ENCODE results near the gene AACS. TPM values are rescaled to one million over a fixed set of nuclear protein-coding genes. Genes with fewer than 3 reads are reported as not detected.

The AACS gene
- total RNA-seq, 1 experiment from 2014 or later, result 20.1 TPM

- intact Hi-C loops (cut with micrococcal nuclease; ENCODE audit: unreplicated experiment), result no loop called here
- TF ChIP-seq EZH2 (IDR thresholded peaks at IDR 0.05; ENCODE audit: borderline replicate concordance, low read depth, low read length, poor library complexity, severe bottlenecking) (no peak), CTCF (conservative IDR thresholded peaks at IDR 0.05; ENCODE audit: low read depth, low read length) (no peak)
- Histone ChIP-seq H3K4me1 (ENCODE audit: insufficient read depth, low read length, poor library complexity, severe bottlenecking) (no peaks in the 10 kb centered on the region), H3K27me3 (replicated peaks; ENCODE audit: insufficient read depth, low read depth, low read length, poor library complexity) (no peaks in the 10 kb centered on the region), H3K4me3 (ENCODE audit: low read depth, low read length, poor library complexity, severe bottlenecking) (no peak overlapping the region), H3K9me3 (ENCODE audit: low read depth, low read length, poor library complexity, severe bottlenecking) (no peaks in the 10 kb centered on the region), H3K36me3 (ENCODE audit: insufficient read depth, low read length, poor library complexity, severe bottlenecking) (no peaks in the 10 kb centered on the region), H3K27ac (ENCODE audit: low read depth, low read length, poor library complexity, severe bottlenecking) (no peak overlapping the region)
- BruUV-seq (replicated peaks), result no TSS peak
- ChIA-PET POLR2A (ENCODE audit: low non-redundant PET) (no interaction called here), CTCF (no interaction called here)
- DNase-seq (ENCODE audit: low spot score), result no peak
Observed at GRCh38 chr12:125163148-125163547, 97.9 kb downstream of the AACS start.

DNA sequence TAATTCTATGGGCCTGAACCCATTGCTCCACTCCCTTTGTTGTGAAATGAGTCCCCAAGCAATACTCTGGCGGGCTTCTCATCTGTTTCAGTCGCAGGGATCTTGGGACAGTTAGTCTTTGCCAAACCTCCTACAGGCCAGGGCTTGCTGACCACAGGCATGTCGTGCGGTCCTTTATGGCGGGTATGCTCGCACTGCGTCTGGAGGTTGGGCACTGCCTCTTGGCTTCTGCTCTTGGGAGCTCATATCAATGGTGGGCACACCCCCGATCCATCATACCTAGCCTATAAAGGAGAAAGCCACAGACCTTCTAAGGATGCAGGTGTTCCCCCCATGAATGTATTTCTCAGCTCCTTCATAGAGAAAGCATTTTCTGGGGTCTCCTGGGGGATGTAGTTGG lies 99.3 kb downstream of the AACS start:
- Histone ChIP-seq H3K4me3 (ENCODE audit: low read depth, low read length, poor library complexity, severe bottlenecking) (no peak overlapping the region), H3K9me3 (ENCODE audit: low read depth, low read length, poor library complexity, severe bottlenecking) (no peaks in the 10 kb centered on the region), H3K4me1 (ENCODE audit: insufficient read depth, low read length, poor library complexity, severe bottlenecking) (no peaks in the 10 kb centered on the region), H3K27ac (ENCODE audit: low read depth, low read length, poor library complexity, severe bottlenecking) (no peak overlapping the region), H3K36me3 (ENCODE audit: insufficient read depth, low read length, poor library complexity, severe bottlenecking) (no peaks in the 10 kb centered on the region), H3K27me3 (replicated peaks; ENCODE audit: insufficient read depth, low read depth, low read length, poor library complexity) (peaks cover 1% of the 10 kb centered on the region)
- ChIA-PET POLR2A (ENCODE audit: low non-redundant PET) (interaction anchor here (0.6 kb wide), 1 partner anchor 41 kb away, joined by 3 read pairs; no protein-coding TSS in a partner anchor), CTCF (no interaction called here)
- intact Hi-C loops (cut with micrococcal nuclease; ENCODE audit: unreplicated experiment), result no loop called here
- no peak for DNase-seq (ENCODE audit: low spot score)
- no TSS peak for BruUV-seq (replicated peaks)
- no peak for TF ChIP-seq EZH2 (IDR thresholded peaks at IDR 0.05; ENCODE audit: borderline replicate concordance, low read depth, low read length, poor library complexity, severe bottlenecking)
- no peak for TF ChIP-seq CTCF (conservative IDR thresholded peaks at IDR 0.05; ENCODE audit: low read depth, low read length)

DNA sequence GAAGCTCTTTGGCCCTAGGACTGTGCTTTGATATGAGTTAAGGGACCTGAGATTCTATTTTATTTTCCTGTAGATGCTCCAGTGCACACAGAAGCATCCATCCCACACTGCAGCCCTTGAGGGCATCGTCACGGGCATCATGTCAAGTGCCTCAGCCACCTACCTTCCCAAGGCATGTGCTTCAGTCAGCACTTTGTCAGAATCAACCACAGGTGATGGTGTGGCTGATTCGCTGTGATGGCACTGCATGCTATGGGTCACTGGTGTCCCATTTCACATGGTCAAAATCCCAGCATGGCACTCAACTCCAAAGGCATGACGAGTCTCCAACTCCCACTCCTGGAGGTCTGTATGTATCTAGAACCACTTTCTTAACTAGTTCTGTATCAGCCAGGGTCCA lies 100.8 kb downstream of the AACS start:
- BruUV-seq (replicated peaks), result no TSS peak
- Histone ChIP-seq H3K27me3 (replicated peaks; ENCODE audit: insufficient read depth, low read depth, low read length, poor library complexity) (peaks cover 6% of the 10 kb centered on the region), H3K4me3 (ENCODE audit: low read depth, low read length, poor library complexity, severe bottlenecking) (no peak overlapping the region), H3K36me3 (ENCODE audit: insufficient read depth, low read length, poor library complexity, severe bottlenecking) (no peaks in the 10 kb centered on the region), H3K27ac (ENCODE audit: low read depth, low read length, poor library complexity, severe bottlenecking) (no peak overlapping the region), H3K4me1 (ENCODE audit: insufficient read depth, low read length, poor library complexity, severe bottlenecking) (no peaks in the 10 kb centered on the region), H3K9me3 (ENCODE audit: low read depth, low read length, poor library complexity, severe bottlenecking) (no peaks in the 10 kb centered on the region)
- ChIA-PET CTCF (no interaction called here), POLR2A (ENCODE audit: low non-redundant PET) (no interaction called here)
- intact Hi-C loops (cut with micrococcal nuclease; ENCODE audit: unreplicated experiment), result no loop called here
- TF ChIP-seq EZH2 (IDR thresholded peaks at IDR 0.05; ENCODE audit: borderline replicate concordance, low read depth, low read length, poor library complexity, severe bottlenecking), result no peak
- no peak for TF ChIP-seq CTCF (conservative IDR thresholded peaks at IDR 0.05; ENCODE audit: low read depth, low read length)
- no peak for DNase-seq (ENCODE audit: low spot score)
